ENCODE results near the gene MSI2. TPM values are rescaled to one million over a fixed set of nuclear protein-coding genes. Genes with fewer than 3 reads are reported as not detected.

Gene MSI2
- total and polyA plus RNA-seq, 2 donors, result 25.3 to 52.5 TPM

GRCh38 chr17:57499648-57500049, 243.3 kb downstream of the MSI2 start:
- Histone ChIP-seq H3K9me3 (ENCODE audit: control insufficient read depth in 2 of 2, insufficient read depth in 1 of 2, low read length in 1 of 2) (no peaks in the 10 kb centered on the region), H3K4me3 (ENCODE audit: low read length in 2 of 2) (no peak overlapping the region)
- WGBS, result 67% methylated on average over 6 of the region's 6 CpGs

GRCh38 chr17:57501016-57501415, 244.7 kb downstream of the MSI2 start:
- DNase-seq (ENCODE audit: low read depth in 6 of 9, low spot score in 9 of 9), result peak in 1 of 9 donors; percentile 24
- Histone ChIP-seq H3K27me3 (ENCODE audit: control insufficient read depth in 2 of 2, insufficient read depth in 1 of 2, low read length in 1 of 2) (no peaks in the 10 kb centered on the region), H3K9me3 (ENCODE audit: control insufficient read depth in 2 of 2, insufficient read depth in 1 of 2, low read length in 1 of 2) (peaks cover 0 to 2% of the 10 kb centered on the region in 2 donors), H3K36me3 (ENCODE audit: control insufficient read depth in 2 of 2, insufficient read depth in 2 of 2, low read length in 1 of 2) (peaks cover 0 to 16% of the 10 kb centered on the region in 2 donors), H3K27ac (ENCODE audit: low read depth in 1 of 2, low read length in 1 of 2) (peak overlapping the region; percentile 44 to 64), H3K4me1 (ENCODE audit: control insufficient read depth in 2 of 2, insufficient read depth in 2 of 2, low read length in 2 of 2) (peaks cover 63 to 92% of the 10 kb centered on the region in 2 donors), H3K4me3 (ENCODE audit: low read length in 2 of 2) (no peak overlapping the region)
- 88% methylated on average over 9 of the region's 9 CpGs for WGBS

More at GRCh38 chr17:57499648-57500049, 243.3 kb downstream of the MSI2 start:
- Histone ChIP-seq H3K4me1 (ENCODE audit: control insufficient read depth in 2 of 2, insufficient read depth in 2 of 2, low read length in 2 of 2) (peaks cover 53 to 83% of the 10 kb centered on the region in 2 donors), H3K27me3 (ENCODE audit: control insufficient read depth in 2 of 2, insufficient read depth in 1 of 2, low read length in 1 of 2) (no peaks in the 10 kb centered on the region), H3K27ac (ENCODE audit: low read depth in 1 of 2, low read length in 1 of 2) (peak overlapping the region; percentile 38 to 64), H3K36me3 (ENCODE audit: control insufficient read depth in 2 of 2, insufficient read depth in 2 of 2, low read length in 1 of 2) (peaks cover 0 to 18% of the 10 kb centered on the region in 2 donors)
- DNase-seq (ENCODE audit: low read depth in 6 of 9, low spot score in 9 of 9), result peak in 1 of 9 donors; percentile 55

GRCh38 chr17:57502022-57502421, 245.7 kb downstream of the MSI2 start:
- Histone ChIP-seq H3K27ac (ENCODE audit: low read depth in 1 of 2, low read length in 1 of 2) (peak overlapping the region in 1 of 2 donors; percentile 44), H3K9me3 (ENCODE audit: control insufficient read depth in 2 of 2, insufficient read depth in 1 of 2, low read length in 1 of 2) (peaks cover 0 to 3% of the 10 kb centered on the region in 2 donors), H3K4me1 (ENCODE audit: control insufficient read depth in 2 of 2, insufficient read depth in 2 of 2, low read length in 2 of 2) (peaks cover 68 to 92% of the 10 kb centered on the region in 2 donors), H3K4me3 (ENCODE audit: low read length in 2 of 2) (no peak overlapping the region), H3K27me3 (ENCODE audit: control insufficient read depth in 2 of 2, insufficient read depth in 1 of 2, low read length in 1 of 2) (no peaks in the 10 kb centered on the region), H3K36me3 (ENCODE audit: control insufficient read depth in 2 of 2, insufficient read depth in 2 of 2, low read length in 1 of 2) (peaks cover 0 to 21% of the 10 kb centered on the region in 2 donors)
- 23% methylated on average over 4 of the region's 4 CpGs for WGBS
- peak in 2 of 9 donors; percentile 50 to 76 for DNase-seq (ENCODE audit: low read depth in 6 of 9, low spot score in 9 of 9)

- Histone ChIP-seq H3K9me3 (ENCODE audit: control insufficient read depth in 2 of 2, insufficient read depth in 1 of 2, low read length in 1 of 2) (peaks cover 0 to 3% of the 10 kb centered on the region in 2 donors), H3K27ac (ENCODE audit: low read depth in 1 of 2, low read length in 1 of 2) (peak overlapping the region in 1 of 2 donors; percentile 37), H3K4me1 (ENCODE audit: control insufficient read depth in 2 of 2, insufficient read depth in 2 of 2, low read length in 2 of 2) (peaks cover 76 to 93% of the 10 kb centered on the region in 2 donors), H3K4me3 (ENCODE audit: low read length in 2 of 2) (no peak overlapping the region), H3K27me3 (ENCODE audit: control insufficient read depth in 2 of 2, insufficient read depth in 1 of 2, low read length in 1 of 2) (no peaks in the 10 kb centered on the region), H3K36me3 (ENCODE audit: control insufficient read depth in 2 of 2, insufficient read depth in 2 of 2, low read length in 1 of 2) (peaks cover 0 to 21% of the 10 kb centered on the region in 2 donors)
- DNase-seq (ENCODE audit: low read depth in 6 of 9, low spot score in 9 of 9), result no peak
- 98% methylated on average over 2 of the region's 2 CpGs for WGBS
These were observed 246.5 kb downstream of the MSI2 start for GRCh38 chr17:57502811-57503241.

- 97% methylated on average over 8 of the region's 8 CpGs for WGBS
- DNase-seq (ENCODE audit: low read depth in 6 of 9, low spot score in 9 of 9), result no peak
- peaks cover 82 to 97% of the 10 kb centered on the region in 2 donors for H3K4me1 ChIP-seq (ENCODE audit: control insufficient read depth in 2 of 2, insufficient read depth in 2 of 2, low read length in 2 of 2)
- no peak overlapping the region for H3K4me3 ChIP-seq (ENCODE audit: low read length in 2 of 2)
- peaks cover 0 to 3% of the 10 kb centered on the region in 2 donors for H3K9me3 ChIP-seq (ENCODE audit: control insufficient read depth in 2 of 2, insufficient read depth in 1 of 2, low read length in 1 of 2)
- peak overlapping the region in 1 of 2 donors; percentile 16 for H3K27ac ChIP-seq (ENCODE audit: low read depth in 1 of 2, low read length in 1 of 2)
- H3K27me3 ChIP-seq (ENCODE audit: control insufficient read depth in 2 of 2, insufficient read depth in 1 of 2, low read length in 1 of 2), result no peaks in the 10 kb centered on the region
- peaks cover 0 to 18% of the 10 kb centered on the region in 2 donors for H3K36me3 ChIP-seq (ENCODE audit: control insufficient read depth in 2 of 2, insufficient read depth in 2 of 2, low read length in 1 of 2)
These were observed 247.9 kb downstream of the MSI2 start for GRCh38 chr17:57504208-57504607.

GRCh38 chr17:57505841-57506773, 249.8 kb downstream of the MSI2 start:
- H3K27me3 ChIP-seq (ENCODE audit: control insufficient read depth in 2 of 2, insufficient read depth in 1 of 2, low read length in 1 of 2), result no peaks in the 10 kb centered on the region
- peaks cover 68 to 96% of the 10 kb centered on the region in 2 donors for H3K4me1 ChIP-seq (ENCODE audit: control insufficient read depth in 2 of 2, insufficient read depth in 2 of 2, low read length in 2 of 2)
- H3K27ac ChIP-seq (ENCODE audit: low read depth in 1 of 2, low read length in 1 of 2), result peak overlapping the region; percentile 25 to 85
- no peak for DNase-seq (ENCODE audit: low read depth in 6 of 9, low spot score in 9 of 9)
- H3K4me3 ChIP-seq (ENCODE audit: low read length in 2 of 2), result no peak overlapping the region
- 83% methylated on average over 21 of the region's 21 CpGs for WGBS
- H3K36me3 ChIP-seq (ENCODE audit: control insufficient read depth in 2 of 2, insufficient read depth in 2 of 2, low read length in 1 of 2), result peaks cover 0 to 20% of the 10 kb centered on the region in 2 donors
- H3K9me3 ChIP-seq (ENCODE audit: control insufficient read depth in 2 of 2, insufficient read depth in 1 of 2, low read length in 1 of 2), result peaks cover 0 to 3% of the 10 kb centered on the region in 2 donors

GRCh38 chr17:57506774-57507127, 250.4 kb downstream of the MSI2 start:
- DNase-seq (ENCODE audit: low read depth in 6 of 9, low spot score in 9 of 9), result no peak
- H3K4me1 ChIP-seq (ENCODE audit: control insufficient read depth in 2 of 2, insufficient read depth in 2 of 2, low read length in 2 of 2), result peaks cover 68 to 96% of the 10 kb centered on the region in 2 donors
- peaks cover 0 to 20% of the 10 kb centered on the region in 2 donors for H3K36me3 ChIP-seq (ENCODE audit: control insufficient read depth in 2 of 2, insufficient read depth in 2 of 2, low read length in 1 of 2)
- 62% methylated on average over 1 of the region's 1 CpG for WGBS
- no peak overlapping the region for H3K4me3 ChIP-seq (ENCODE audit: low read length in 2 of 2)
- H3K27me3 ChIP-seq (ENCODE audit: control insufficient read depth in 2 of 2, insufficient read depth in 1 of 2, low read length in 1 of 2), result no peaks in the 10 kb centered on the region
- H3K27ac ChIP-seq (ENCODE audit: low read depth in 1 of 2, low read length in 1 of 2), result peak overlapping the region in 1 of 2 donors; percentile 85
- H3K9me3 ChIP-seq (ENCODE audit: control insufficient read depth in 2 of 2, insufficient read depth in 1 of 2, low read length in 1 of 2), result peaks cover 0 to 3% of the 10 kb centered on the region in 2 donors

GRCh38 chr17:57507828-57508227, 251.5 kb downstream of the MSI2 start:
- peak overlapping the region; percentile 20 to 44 for H3K27ac ChIP-seq (ENCODE audit: low read depth in 1 of 2, low read length in 1 of 2)
- peaks cover 0 to 3% of the 10 kb centered on the region in 2 donors for H3K9me3 ChIP-seq (ENCODE audit: control insufficient read depth in 2 of 2, insufficient read depth in 1 of 2, low read length in 1 of 2)
- 72% methylated on average over 8 of the region's 8 CpGs for WGBS
- no peaks in the 10 kb centered on the region for H3K27me3 ChIP-seq (ENCODE audit: control insufficient read depth in 2 of 2, insufficient read depth in 1 of 2, low read length in 1 of 2)
- H3K4me3 ChIP-seq (ENCODE audit: low read length in 2 of 2), result no peak overlapping the region
- peak in 1 of 9 donors; percentile 38 for DNase-seq (ENCODE audit: low read depth in 6 of 9, low spot score in 9 of 9)
- peaks cover 67 to 95% of the 10 kb centered on the region in 2 donors for H3K4me1 ChIP-seq (ENCODE audit: control insufficient read depth in 2 of 2, insufficient read depth in 2 of 2, low read length in 2 of 2)
- H3K36me3 ChIP-seq (ENCODE audit: control insufficient read depth in 2 of 2, insufficient read depth in 2 of 2, low read length in 1 of 2), result peaks cover 0 to 16% of the 10 kb centered on the region in 2 donors

GRCh38 chr17:57508671-57509070, 252.3 kb downstream of the MSI2 start:
- WGBS, result 45% methylated on average over 10 of the region's 10 CpGs
- Histone ChIP-seq H3K4me3 (ENCODE audit: low read length in 2 of 2) (no peak overlapping the region), H3K27ac (ENCODE audit: low read depth in 1 of 2, low read length in 1 of 2) (peak overlapping the region in 1 of 2 donors; percentile 20), H3K4me1 (ENCODE audit: control insufficient read depth in 2 of 2, insufficient read depth in 2 of 2, low read length in 2 of 2) (peaks cover 66 to 97% of the 10 kb centered on the region in 2 donors), H3K27me3 (ENCODE audit: control insufficient read depth in 2 of 2, insufficient read depth in 1 of 2, low read length in 1 of 2) (no peaks in the 10 kb centered on the region), H3K9me3 (ENCODE audit: control insufficient read depth in 2 of 2, insufficient read depth in 1 of 2, low read length in 1 of 2) (peaks cover 0 to 3% of the 10 kb centered on the region in 2 donors), H3K36me3 (ENCODE audit: control insufficient read depth in 2 of 2, insufficient read depth in 2 of 2, low read length in 1 of 2) (peaks cover 0 to 15% of the 10 kb centered on the region in 2 donors)
- peak in 1 of 9 donors; percentile 57 for DNase-seq (ENCODE audit: low read depth in 6 of 9, low spot score in 9 of 9)
